NCI-H146 treated with DMSO at 0.1 percent for 48 hours (cell line): ENCODE data around the gene RIPK1.
"Not testable (repeated sequence)": the region's sequence is repeated elsewhere in the genome, so short reads cannot be mapped to it uniquely, and the experiment has no call there.

ENCODE experiments used
- DNase-seq: peaks from one replicate; lab custom pipeline; 2025; ENCODE audit not compliant: unreplicated experiment; lab: John Stamatoyannopoulos, UW

RIPK1 gene

DNA sequence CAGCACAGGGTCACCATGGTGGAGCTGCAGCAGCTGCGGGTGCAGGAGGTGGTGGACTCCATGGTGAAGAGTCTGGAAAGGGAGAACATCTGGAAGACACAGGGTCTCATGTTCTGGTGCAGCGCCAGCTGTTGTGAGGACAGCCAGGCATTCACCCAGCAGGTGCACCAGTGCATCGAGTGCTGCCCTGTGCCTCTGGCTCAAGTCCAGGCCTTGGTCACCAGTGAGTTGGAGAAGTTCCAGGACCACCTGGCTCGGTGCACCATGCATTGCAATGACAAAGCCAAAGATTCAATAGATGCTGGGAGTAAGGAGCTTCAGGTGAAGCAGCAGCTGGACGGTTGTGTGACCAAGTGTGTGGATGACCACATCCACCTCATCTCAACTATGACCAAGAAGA lies 22.9 kb upstream of the RIPK1 start:
- DNase-seq, result peak; percentile 17

GRCh38 chr6:3045777-3046176 lies 22.5 kb upstream of the RIPK1 start:
- DNase-seq, result no peak

DNA sequence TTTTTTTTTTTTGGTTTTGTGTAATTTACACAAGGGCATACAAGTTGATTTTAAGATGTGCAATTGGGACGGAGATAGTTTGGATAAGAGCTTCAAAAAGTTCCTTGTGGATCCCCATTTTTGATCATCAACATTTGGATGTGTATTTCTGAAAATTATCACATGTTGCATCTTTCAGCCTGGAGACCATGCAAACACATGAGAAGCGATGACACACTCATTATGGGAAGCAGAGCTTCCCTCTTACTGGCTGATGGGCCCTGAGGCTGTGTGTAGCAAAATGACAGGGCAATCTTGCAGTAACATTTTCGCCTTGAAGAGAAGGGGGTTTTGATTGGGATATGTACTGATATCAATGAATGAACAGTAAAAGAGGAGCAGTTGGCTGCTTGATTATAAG lies 22.0 kb upstream of the RIPK1 start:
- DNase-seq, result no peak

DNA sequence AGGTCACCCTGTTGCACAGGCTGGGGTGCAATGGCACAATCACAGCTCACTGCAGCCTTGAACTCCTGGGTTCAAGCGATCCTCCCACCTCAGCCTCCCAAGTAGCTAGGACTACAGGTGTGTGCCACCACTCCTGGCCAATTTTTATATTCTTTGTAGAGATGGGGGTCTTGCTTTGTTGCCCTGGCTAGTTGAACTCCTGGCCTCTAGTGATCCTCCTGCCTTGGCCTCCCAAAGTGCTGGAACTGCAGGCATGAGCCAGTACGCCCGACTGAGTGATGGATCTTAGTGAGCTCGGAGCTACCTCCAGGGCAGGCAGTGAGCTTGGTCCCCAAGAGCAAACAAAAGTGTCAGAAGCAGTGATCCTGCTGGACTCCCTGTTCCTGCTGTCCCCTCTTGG lies 20.3 kb upstream of the RIPK1 start:
- not testable (repeated sequence) for DNase-seq

DNA sequence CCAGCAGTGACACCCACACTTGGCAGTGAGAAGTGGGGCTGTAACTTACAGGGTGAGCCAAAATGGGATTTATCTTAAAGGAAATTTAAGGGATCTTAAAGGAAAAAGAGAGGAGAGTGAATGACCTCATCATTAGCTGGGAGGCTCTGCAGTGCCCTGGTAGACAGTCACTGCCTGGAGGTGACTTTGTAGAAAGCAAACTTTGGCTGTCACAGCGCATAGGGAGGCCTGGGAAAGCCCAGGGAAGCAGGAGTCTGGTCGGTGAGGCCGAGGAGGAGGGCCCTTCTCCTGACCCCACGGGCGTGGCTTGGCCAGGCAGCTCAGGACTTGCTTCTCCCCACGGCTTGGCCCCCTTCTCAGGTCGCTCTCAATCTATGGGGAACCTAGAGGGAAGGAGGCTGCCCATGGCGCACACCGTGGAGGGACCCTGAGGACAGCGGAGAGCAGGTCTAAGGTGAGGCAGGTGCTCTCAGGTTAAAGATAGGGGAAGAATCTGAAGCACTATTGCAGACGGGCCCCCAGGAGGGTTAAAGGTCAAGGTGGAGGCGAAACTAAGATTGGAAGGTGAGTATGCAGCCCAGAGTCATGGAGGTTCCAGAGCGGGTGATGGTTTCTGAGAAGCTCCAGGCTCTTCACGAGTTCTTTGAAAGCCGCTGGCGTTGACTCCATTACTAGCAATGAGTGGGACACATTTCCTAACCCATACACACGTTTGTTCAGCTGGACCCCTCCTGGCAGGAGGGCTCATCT lies 15.6 kb upstream of the RIPK1 start:
- DNase-seq, result no peak

GRCh38 chr6:3053231-3053508 lies 15.1 kb upstream of the RIPK1 start:
- DNase-seq, result peak; percentile 59

- peak; percentile 8 for DNase-seq
Observed at GRCh38 chr6:3054229-3055157, 13.8 kb upstream of the RIPK1 start.

DNA sequence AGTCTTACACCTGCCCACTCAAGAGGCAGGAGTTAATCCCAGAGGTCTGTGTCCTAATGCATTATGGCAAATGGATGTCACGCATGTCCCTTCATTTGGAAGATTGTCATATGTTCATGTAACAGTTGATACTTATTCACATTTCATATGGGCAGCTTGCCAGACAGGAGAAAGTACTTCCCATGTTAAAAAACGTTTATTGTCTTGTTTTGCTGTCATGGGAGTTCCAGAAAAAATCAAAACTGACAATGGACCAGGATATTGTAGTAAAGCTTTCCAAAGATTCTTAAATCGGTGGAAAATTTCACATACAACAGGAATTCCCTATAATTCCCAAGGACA lies 13.2 kb upstream of the RIPK1 start:
- DNase-seq, result not testable (repeated sequence)

DNA sequence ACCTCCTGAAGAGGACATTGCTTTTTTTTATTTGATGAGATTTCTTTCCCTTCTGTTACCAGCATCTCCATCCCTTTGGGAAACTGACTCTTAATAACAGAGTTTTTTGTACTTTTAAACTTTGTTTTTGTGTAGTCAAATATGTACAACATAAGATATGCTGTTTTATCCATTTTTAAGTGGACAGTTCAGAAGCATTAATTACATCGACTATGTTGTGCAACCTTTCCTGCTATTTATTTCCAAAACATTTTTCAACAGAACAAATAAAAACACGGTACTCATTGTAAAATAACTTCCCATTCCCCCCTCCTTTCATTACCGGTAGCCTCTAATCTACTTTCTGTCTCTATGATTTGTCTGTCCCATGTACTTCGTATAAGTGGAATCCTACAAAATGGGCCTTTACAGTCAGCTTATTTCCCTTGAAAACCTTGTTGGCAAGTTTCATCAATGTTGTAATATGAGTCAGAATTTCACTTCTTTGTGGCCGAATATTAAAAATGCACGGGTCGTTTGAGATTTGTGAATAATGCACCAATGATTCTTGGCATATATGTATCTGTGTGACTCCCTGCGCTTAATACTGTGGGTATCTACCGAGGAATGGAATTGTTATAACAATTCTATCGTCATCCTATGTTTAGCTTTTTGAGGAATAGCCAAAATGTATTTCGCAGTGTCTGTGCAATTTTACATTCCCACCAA lies 11.1 kb upstream of the RIPK1 start:
- no peak for DNase-seq

DNA sequence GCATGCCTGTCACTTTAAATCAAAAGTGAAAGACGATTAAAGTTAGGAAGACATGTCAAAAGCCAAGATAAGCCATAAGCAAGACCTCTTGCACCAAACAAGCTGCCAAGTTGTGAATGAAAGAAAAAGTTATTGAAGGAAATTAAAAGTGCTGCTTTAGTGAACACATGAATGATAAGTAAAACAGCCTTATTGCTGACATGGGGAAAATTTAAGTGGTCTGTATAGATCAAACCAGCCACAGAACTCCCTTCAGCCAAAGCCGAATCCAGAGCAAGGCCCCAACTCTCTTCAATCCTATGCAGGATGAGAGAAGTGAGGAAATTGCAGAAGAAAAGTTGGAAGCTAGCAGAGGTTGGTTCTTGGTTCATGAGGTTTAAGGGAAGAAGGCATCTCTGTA lies 9.3 kb upstream of the RIPK1 start:
- no peak for DNase-seq

DNA sequence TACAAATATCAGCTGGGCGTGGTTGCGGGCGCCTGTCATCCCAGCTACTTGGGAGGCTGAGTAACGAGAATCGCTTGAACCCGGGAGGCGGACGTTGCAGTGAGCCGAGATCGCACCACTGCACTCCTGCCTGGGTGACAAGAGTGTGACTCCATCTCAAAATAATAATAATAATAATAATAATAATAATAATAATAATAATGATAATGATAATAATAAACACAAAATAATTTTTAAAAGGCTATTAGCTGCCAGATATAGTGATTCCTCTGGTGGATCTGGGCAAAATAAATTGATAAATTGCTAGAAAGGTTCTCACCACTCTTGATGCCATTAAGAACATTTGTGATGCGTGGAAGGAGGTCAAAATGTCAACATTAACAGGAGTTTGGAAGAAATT lies 8.2 kb upstream of the RIPK1 start:
- not testable (repeated sequence) for DNase-seq

DNA sequence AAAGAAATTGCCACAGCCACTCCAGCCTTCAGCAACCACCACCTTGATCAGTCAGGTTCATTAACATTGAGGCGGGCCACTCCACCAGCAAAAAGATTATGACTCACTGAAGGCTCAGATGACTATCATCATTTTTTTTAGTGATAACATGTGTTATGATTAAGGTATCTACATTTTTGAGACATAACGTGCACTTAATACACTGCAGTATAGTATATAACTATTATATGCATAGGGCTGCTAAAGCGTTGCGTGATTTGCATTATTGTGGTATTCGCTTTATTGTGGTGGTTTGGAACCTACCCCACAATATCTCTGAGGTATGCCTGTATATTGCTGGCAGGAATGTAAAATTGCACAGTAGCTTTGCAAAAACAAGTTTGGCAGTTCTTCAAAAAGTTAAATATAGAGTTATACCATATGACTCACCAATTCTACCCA lies 6.8 kb upstream of the RIPK1 start:
- no peak for DNase-seq

DNA sequence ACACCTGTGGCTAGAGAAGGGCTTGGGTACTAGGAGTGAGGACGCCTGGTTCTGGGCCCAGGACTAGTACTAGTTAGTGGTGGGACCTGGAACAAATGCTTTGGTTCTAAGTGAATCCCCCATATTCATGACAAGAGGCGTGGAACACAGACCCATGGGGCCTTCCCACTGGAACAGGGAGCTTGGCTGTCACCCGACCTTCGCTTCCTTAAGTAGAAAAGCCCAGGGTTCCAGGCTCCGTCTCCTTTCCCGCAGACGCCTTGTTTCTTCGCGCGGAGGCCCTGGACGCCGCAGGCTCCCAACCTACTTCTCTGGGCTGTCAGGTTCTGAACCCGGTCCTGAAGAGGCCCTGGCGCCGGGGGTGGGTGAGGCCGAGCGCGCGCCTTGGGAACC lies 5.0 kb upstream of the RIPK1 start:
- not testable (repeated sequence) for DNase-seq

DNA sequence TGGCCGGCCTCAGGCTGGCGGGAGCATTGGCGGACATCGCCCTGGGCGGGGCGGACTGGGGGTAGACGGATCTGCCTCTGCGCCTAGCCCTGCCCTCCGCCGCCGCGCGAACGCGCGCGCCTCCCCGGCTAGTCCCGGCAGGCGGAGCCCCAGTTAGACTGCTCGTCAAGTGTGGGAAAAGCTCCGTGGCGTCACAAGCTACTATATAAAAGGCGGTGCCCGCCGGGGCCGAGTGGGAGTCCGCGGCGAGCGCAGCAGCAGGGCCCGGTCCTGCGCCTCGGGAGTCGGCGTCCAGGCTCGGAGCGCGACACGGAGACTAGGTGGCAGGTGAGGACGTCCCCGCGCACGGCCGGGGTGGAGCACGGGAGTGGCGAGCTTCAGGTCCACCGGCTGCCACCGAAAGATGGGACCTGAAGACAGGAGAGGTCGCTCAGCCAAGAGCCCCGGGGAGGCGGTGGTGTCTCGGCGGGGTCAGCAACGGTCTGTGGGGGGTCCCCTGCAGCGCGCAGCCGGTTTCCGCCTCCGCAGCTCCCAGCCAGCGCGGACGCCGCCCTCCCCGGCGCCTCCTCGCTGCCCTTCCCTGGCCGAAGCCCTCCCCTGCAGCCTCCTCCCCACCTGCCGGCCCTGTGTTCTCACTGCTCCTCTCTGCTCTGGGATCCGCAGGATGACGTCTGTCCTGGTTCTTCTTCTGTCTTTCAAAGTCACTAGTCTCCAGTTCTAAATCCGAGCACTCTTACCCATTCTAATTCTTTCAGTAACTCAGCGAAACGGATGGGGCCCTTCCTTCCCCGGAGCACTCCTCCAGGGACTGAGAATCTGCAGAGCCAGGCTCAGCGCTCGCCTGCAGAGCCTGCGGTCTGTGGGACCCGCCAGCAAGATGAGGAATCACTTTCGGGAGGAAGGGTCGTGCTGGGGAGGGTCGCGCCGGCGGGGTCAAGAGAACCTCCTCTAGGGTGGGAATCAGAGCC lies 4.3 kb upstream of the RIPK1 start:
- peak; percentile 67 for DNase-seq

- no peak for DNase-seq
Observed at GRCh38 chr6:3071568-3071967, 3.3 kb downstream of the RIPK1 start.

DNA sequence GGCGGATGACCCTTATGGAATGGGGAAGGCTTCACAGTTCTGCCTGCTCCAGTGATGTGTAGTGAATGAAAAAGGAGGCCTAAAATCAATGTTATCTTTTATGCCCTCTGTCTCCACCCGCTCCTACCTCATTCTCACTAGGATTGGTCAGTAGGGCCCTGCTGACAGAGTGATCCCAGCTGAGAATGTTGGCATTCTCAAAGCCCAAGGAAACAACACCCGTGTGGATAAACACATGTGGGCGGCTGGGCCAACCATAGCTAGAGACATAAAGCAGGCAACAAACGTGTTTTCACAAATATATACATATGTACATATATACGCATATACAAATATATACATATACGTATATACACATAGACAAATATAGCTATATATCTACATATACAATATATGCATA lies 4.5 kb downstream of the RIPK1 start:
- DNase-seq, result no peak

DNA sequence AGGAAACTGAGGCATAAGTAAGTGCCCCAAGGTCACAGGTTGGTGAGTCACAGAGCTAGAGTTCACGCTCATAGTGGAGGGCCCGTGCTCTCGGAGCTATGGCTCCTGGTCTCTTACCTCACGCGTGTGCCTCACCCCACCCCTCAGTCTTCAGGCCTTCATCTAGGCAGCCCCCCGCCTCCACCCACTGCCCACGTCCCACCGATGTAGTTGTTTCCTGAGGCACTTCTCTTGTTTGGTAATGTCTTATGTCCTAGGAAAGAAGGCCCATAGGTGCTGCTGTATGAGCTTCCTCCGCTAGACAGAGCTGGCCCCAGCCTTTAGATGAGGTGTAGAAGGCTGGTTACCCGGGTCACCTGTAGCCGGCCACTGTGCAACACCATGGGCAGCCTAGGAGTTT lies 5.1 kb downstream of the RIPK1 start:
- no peak for DNase-seq

DNA sequence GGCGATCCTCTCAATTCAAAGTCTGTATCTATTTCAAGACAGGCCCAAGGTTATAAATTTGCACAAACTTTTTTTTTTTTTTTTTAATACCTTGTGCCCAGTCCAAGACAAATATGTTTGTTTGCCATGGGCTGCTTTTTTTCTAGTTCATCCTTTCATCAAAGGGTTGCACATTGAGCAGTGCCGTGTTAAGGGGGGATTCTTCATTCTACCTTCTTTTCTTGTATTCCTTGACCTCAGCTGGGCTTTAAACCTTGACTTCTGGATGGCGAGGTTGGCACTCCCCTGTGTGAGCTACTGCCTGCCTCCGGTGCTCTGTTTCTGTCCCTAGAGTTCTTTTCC lies 7.4 kb downstream of the RIPK1 start:
- DNase-seq, result no peak

DNA sequence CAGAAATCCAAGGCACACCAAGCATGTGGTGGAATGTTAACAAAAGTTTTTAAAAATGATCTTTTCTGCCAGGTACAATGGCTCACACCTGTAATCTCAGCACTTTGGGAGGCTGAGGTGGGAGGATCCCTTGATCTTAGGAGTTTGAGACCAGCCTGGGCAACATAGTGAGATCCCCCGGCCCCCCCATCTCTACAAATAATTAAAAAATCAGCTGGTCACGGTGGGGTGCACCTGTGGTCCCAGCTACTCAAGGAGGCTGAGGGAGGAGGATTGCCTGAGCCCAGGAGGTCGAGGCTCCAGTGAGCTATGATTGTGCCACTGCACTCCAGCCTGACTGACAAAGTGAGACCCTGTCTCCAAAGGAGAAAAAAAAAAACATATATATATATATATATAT lies 8.0 kb downstream of the RIPK1 start:
- no peak for DNase-seq

DNA sequence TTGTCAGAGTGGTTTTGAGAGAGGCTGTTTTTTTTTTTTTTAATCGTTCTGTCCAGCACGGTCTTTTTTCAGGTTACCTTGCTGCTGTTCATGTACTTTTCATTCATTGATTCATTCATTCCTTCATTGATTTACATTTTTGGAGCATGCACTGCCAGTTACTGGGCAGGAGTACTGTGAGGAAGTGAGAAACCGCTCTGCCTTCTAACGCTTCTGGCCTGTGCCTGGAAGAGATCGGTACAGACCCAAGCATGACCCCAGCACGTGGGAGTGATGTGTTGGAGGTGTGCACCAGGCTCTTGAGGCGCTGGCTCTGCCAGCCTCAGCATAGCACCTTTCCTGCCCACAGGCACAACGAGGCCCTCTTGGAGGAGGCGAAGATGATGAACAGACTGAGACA lies 9.1 kb downstream of the RIPK1 start:
- DNase-seq, result no peak

DNA sequence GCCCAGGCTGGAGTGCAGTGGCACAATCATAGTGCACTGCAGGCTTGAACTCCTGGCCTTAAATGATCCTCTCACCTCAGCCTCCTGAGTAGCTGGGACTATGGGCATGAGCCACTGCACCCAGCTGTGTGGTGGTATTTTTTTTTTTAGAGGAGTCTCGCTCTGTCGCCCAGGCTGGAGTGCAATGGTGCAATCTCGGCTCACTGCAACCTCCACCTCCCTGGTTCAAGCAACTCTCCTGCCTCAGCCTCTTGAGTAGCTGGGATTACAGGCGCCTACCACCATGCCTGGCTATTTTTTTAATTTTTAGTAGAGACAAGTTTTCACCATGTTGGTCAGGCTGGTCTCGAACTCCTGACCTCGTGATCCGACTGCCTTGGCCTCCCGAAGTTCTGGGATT lies 10.7 kb downstream of the RIPK1 start:
- DNase-seq, result not testable (repeated sequence)
